COLO668 (cell line): ENCODE measurements around the gene CNN2.
A peak's percentile ranks its signal among the peaks of the same experiment; 100 is the strongest.

ENCODE experiments used
- DNase-seq: peaks from one replicate; lab custom pipeline; 2025; ENCODE audit not compliant: unreplicated experiment; lab: John Stamatoyannopoulos, UW

The CNN2 gene

DNA sequence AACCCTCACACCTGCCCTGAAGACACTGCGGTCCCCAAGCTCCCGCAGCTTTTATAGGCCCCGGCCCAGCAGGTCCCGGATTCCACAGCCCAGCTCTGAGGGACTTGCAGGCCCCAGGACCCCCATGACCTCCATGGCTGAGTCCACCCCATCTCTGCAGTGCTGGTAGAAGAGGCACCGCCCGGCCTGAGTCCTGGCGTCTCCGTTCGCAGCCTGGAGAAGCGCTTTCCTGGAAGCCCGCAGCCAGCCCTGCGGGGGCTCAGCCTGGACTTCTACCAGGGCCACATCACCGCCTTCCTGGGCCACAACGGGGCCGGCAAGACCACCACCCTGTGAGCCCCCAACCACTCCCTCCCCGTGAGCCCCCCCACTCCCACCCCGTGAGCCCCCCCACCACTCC, 22.7 kb downstream of the CNN2 start:
- no peak for DNase-seq

DNA sequence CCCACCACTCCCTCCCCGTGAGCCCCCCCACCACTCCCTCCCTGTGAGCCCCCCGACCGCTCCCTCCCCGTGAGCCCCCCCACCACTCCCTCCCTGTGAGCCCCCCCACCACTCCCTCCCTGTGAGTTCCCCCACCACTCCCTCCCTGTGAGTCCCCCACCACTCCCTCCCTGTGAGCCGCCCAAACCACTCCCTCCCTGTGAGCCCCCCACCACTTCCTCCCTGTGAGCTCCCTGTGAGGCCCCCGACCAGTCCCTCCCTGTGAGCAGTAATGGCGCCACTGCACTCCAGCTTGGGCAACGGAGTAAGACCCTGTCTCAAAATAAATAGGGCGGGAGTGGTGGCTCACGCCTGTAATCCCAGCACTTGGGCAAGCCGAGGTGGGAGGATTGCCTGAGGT, 23.4 kb downstream of the CNN2 start:
- no peak for DNase-seq

DNA sequence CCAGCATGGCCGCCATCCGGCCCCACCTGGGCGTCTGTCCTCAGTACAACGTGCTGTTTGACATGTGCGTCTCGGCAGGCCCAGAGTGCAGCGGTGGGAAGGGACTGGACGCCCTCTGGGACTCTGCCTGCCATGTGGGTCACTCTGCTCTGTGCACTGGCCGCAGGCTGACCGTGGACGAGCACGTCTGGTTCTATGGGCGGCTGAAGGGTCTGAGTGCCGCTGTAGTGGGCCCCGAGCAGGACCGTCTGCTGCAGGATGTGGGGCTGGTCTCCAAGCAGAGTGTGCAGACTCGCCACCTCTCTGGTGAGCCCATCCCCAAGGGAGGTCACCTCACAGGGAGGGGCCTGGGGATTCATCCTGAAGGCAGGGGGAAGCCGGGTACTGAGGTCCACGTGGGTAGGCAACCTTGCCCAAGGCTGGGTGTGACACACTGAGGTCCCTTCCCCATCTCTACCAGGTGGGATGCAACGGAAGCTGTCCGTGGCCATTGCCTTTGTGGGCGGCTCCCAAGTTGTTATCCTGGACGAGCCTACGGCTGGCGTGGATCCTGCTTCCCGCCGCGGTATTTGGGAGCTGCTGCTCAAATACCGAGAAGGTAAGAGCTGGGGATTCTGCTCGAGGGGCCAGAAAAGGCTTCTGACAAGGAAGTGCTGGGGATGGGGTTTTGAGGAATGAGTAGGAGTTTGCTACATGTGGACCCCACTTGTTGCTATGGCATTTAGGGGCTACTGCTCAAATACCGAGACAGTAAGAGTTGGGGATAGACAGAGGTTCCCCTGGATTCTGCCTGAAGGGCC, 24.8 kb downstream of the CNN2 start:
- DNase-seq, result no peak

DNA sequence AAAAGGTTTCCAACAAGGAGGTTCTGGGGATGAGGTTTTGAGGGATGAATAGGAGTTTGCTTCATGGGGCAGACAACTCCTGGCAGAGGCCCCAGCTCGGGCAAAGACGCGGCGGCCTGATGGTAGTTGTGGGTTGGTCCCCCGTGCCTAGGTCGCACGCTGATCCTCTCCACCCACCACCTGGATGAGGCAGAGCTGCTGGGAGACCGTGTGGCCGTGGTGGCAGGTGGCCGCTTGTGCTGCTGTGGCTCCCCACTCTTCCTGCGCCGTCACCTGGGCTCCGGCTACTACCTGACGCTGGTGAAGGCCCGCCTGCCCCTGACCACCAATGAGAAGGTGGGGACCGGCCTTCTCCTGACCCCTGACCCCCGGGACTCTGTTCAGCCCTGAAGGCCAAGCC, 25.4 kb downstream of the CNN2 start:
- DNase-seq, result no peak

DNA sequence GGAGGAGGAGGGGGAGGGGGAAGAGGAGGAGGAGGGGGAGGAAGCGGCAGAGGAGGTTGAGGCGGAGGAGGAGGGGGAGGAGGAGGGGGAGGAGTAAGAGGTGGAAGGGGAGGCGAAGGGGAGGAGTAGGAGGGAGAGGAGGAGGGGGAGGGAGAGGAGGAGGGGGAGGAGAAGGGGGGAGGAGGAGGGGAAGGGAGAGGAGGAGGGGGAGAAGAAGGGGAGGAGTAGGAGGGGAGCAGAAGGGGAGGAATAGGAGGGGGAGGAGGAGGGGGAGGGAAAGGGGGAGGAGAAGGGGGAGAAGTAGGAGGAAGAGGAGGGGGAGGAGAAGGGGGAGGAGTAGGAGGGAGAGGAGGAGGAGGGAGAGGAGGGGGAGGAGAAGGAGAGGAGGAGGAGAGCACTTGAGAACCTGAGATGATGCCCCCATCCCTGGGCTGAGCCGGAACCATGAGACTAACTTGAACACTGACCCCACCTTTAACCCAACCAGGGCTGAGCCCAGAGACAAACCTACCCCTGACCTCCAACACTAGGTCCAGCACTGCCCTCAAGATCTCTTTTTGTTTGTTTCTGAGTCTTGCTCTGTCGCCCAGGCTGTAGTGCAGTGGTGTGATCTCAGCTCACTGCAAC, 26.1 kb downstream of the CNN2 start:
- DNase-seq, result no peak

DNA sequence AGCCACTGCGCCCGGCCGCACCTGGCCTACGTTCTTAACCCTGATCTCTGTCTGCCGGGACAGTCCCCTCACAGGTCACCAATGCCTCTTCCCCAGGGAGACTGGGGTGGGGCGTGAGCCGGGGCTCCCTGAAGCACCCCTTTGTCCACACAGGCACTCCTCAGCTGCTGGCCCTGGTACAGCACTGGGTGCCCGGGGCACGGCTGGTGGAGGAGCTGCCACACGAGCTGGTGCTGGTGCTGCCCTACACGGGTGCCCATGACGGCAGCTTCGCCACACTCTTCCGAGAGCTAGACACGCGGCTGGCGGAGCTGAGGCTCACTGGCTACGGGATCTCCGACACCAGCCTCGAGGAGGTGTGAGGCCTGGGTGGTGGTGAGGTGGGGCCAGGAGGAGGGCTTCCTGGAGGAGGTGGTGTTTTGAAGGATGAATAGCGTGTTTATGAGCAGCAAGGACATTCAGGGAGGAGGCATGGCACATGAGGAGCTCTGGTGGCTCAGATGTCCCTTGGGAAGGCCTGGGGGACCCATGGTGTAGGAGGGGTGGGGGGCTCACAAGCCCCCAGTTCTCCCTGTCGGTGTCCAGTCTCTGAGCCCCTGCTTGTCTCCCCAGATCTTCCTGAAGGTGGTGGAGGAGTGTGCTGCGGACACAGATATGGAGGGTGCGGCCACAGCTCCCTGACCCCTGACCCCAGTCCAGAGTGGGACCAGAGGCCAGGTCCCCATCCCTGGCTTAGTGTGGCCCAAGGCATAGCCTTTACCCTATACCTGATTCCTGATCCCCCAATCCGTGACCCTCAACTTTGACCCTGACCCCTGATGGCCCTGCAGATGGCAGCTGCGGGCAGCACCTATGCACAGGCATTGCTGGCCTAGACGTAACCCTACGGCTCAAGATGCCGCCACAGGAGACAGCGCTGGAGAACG, 27.0 kb downstream of the CNN2 start:
- DNase-seq, result no peak

DNA sequence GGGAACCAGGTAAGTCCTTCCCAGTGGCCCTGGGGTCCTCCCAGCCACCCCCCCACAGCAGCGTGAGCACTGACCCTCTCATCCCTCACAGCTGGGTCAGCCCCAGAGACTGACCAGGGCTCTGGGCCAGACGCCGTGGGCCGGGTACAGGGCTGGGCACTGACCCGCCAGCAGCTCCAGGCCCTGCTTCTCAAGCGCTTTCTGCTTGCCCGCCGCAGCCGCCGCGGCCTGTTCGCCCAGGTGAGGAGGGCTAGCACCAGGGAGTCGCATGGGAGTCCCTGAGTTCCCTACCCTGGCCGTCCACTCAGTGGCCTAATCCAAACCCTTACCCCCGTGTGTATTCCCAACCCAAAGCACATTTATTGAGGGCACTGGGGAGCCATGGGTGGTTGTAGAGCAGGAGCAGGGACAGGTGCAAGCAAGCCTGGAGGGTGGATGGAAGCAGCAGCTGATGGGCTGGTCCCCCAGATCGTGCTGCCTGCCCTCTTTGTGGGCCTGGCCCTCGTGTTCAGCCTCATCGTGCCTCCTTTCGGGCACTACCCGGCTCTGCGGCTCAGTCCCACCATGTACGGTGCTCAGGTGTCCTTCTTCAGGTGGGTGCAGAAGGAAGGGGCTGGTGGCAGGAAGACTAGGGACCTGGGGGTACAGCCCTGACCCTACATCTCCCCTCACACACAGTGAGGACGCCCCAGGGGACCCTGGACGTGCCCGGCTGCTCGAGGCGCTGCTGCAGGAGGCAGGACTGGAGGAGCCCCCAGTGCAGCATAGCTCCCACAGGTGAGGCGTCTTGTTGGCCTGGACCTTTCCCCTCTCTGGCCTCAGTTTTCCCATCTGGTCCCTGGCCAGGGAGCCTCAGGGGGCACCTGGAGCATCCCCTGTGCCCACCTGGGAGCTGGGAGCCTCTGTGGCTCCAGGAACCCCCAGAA, 28.0 kb downstream of the CNN2 start:
- no peak for DNase-seq

DNA sequence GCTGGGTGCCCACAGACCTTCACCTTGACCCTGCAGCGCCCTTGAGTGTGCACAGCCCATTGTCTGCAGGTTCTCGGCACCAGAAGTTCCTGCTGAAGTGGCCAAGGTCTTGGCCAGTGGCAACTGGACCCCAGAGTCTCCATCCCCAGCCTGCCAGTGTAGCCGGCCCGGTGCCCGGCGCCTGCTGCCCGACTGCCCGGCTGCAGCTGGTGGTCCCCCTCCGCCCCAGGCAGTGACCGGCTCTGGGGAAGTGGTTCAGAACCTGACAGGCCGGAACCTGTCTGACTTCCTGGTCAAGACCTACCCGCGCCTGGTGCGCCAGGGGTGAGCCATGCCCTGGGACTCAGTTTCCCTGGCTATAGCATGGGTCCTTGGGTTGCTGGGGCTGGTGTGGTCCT, 28.6 kb downstream of the CNN2 start:
- DNase-seq, result no peak

DNA sequence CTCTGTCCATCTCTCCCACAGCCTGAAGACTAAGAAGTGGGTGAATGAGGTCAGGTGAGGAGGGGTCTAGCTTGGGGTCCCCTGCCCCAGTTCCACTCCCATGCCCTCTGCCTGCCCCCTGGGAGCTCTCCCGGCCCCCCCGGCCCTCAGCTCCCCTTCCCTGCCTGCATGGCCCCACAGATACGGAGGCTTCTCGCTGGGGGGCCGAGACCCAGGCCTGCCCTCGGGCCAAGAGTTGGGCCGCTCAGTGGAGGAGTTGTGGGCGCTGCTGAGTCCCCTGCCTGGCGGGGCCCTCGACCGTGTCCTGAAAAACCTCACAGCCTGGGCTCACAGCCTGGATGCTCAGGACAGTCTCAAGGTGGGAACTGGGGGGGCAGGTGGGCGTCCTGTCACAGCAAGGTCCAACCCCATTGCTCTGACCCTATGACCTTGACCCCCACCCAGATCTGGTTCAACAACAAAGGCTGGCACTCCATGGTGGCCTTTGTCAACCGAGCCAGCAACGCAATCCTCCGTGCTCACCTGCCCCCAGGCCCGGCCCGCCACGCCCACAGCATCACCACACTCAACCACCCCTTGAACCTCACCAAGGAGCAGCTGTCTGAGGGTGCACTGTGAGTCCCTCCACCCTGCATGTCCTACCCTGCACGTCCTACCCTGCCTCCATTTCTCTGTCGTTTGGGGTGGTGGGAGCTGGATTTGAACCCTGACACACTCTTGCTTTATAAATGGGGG, 29.6 kb downstream of the CNN2 start:
- DNase-seq, result no peak

DNA sequence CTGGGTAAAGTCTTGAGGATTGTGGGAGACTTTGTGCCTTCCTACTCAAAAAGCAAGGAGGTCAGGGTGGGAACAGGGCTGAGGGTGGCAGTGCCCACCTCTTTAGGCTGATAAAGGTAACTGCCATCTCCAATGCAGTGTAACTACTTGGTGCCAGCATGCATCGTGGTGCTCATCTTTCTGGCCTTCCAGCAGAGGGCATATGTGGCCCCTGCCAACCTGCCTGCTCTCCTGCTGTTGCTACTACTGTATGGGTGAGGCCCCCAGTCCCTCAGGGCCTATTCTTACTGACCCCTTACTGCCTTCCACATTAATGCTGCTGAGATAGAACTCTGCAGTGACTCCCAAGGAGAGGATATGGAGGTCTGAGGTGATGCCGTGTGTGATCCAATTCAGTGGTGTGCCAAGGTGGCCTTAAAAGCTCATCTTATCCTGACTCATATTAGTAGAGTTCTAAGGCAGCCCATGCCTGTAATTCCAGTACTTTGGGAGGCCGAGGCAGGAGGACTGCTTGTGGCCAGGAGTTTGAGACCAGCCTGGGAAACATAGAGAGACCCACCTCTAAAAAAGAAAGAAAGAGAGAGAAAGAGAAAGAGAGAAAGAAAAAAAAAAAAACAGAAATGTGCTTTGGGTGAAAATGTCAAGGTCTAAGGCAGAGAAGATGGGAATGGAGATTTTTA, 30.9 kb downstream of the CNN2 start:
- no peak for DNase-seq

DNA sequence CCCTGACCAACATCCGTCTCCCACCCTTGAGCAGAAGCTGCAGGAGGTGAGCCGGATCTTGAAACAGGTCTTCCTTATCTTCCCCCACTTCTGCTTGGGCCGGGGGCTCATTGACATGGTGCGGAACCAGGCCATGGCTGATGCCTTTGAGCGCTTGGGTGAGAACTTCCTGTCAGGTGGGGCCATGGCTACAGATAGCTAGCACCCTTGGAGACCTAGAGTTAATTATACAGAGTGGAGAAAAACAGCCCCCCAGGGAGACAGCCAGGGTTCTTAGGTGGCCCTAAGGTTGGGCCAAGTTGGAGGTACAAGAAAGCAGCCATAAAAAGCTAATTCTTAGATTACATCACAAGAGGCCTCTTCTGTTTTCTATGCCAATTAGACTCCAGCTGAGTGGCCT, 31.7 kb downstream of the CNN2 start:
- no peak for DNase-seq

DNA sequence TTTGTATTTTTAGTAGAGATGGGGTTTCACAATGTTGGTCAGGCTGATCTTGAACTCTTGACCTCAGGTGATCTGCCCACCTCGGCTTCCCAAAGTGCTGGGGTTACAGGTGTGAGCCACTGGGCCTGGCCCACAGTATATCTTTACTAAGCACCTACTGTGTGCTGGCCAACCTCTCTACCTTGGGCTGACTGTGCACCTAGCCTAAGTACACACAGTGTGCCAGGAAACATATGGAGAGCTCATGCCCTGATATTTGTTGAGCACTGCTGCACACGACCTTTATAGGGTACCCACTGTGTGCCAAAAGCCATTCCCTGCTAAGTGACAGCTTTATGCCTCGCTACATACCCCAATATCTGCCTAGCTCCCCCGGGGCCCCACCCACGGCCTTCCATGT, 34.3 kb downstream of the CNN2 start:
- no peak for DNase-seq

DNA sequence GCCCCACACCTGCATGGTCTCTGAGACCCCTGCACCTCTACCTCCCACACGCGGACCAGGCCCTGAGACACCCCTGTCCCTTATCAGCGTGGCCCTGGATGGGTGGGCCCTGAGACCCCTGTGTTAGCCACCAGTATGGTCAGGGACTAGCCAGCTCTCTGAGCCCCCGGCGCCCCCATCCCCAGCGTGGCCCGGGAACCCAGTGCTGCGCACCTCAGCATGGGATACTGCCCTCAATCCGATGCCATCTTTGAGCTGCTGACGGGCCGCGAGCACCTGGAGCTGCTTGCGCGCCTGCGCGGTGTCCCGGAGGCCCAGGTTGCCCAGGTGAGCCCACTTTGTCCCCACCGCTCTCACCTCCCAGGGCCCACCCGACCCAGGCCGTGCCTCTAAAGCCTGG, 35.6 kb downstream of the CNN2 start:
- no peak for DNase-seq

DNA sequence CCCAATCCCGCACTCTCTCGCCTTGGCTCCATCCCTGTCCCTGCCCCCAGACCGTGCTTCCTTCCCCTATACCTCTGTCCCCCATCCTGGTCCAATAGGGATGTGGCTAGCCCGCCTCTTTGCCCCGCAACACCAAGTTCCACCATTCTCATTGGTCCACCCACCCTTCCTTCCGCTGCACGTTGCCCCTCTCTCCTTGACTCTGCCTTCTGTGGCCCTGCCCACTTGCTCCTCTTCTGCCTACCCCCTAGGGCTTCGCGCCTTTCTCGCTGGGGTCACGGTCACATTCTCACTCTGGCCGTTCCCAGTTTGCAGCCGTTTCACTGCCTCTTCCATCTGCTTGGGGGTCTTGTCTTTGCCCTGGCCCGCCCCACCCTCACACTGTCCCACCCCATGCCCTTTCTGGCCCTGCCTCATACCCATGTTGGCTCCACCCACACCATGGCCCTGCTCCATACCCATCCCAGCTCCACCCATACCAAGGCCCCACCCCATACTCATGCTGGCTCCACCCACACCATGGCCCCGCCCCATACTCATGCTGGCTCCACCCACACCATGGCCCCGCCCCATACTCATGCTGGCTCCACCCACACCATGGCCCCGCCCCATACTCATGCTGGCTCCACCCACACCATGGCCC, 36.1 kb downstream of the CNN2 start:
- DNase-seq, result no peak

DNA sequence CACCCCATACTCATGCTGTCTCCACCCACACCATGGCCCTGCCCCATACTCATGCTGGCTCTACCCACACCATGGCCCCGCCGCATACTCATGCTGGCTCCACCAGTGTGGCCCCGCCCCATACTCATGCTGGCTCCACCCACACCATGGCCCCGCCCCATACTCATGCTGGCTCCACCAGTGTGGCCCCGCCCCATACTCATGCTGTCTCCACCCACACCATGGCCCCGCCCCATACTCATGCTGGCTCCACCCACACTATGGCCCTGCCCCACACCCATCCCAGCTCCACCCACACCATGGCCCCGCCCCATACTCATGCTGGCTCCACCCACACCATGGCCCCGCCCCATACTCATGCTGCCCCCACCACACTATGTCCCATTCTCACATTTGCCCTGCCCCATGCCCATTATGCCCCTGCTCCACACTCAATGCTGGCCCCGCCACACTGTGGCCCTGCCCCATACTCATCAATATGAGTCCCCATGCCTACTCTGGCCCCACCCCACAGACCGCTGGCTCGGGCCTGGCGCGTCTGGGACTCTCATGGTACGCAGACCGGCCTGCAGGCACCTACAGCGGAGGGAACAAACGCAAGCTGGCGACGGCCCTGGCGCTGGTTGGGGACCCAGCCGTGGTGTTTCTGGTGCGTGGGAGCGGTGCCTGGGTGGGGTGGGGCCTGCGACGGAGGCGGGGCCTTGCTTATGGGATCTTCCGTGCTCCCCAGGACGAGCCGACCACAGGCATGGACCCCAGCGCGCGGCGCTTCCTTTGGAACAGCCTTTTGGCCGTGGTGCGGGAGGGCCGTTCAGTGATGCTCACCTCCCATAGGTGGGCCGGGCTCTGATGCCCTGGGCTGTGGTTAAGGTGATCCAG, 36.9 kb downstream of the CNN2 start:
- DNase-seq, result no peak

DNA sequence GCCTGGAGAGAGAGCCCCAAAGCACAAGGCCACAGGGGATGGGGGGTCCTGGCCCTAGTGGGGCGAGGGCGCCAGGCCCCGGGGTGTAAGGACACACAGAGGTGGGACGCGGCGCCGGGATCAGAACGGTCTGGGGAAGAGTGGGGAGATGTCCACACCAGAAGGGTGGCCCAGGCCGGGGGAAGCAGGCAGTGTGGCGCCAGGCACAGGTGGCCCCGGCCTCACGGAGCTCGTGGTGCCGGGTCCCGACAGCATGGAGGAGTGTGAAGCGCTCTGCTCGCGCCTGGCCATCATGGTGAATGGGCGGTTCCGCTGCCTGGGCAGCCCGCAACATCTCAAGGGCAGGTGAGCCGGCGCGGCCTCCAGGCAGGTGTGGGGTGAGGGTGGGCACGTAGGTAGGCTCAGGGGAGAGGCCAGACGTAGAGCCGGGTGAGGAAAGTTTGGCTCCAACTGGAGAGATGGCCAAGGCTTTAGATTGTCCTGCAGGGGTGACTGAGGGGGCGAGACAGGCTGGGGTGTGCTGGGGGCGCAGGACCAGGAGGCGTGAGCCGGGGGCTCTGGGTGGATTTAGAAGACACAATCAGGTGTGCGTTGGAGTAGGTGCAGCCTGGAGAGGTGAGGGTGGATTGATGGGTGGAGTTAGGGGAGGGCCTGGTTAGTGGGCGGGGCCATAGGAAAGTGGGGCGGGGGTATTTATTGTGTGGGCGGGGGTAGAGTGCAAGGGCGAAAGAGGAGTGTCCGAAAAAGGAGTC, 37.7 kb downstream of the CNN2 start:
- DNase-seq, result peak; percentile 36
